Caco-2 (cell line): Measurements from ENCODE around the gene LRRC75B. TPM values are rescaled to one million over a fixed set of nuclear protein-coding genes. Genes with fewer than 3 reads are reported as not detected.

ENCODE experiments used
- BruUV-seq: library from RNA; stranded (reverse); fragments of 400-500 nt; replicated peaks from 2 replicates; lab custom pipeline; 2021; lab: Mats Ljungman, UMichigan
- CTCF ChIA-PET: fragments of 300-600 bp; sonication (Branson Sonifier 250); formaldehyde crosslinking; loops from one replicate; lab custom pipeline; 2022; ENCODE audit warnings: antibody characterized with exemption; lab: Charles Lee
- POLR2A ChIA-PET: fragments of 300-600 bp; sonication (Branson Sonifier 250); formaldehyde crosslinking; loops from one replicate; lab custom pipeline; 2022; ENCODE audit warnings: antibody characterized with exemption; lab: Charles Lee
- DNase-seq, 2 experiments: peaks; one replicate each; pipeline versions ENCODE4 v3.0.0 to v3.0.0-alpha.2; 2020 to 2022
- H3K27me3 ChIP-seq: replicated peaks from 2 replicates; pipeline ENCODE4 v1.6.0; 2011; ENCODE audit warnings: low read length; ENCODE audit not compliant: control insufficient read depth, insufficient read depth
- H3K36me3 ChIP-seq: 2 replicates; pipeline ENCODE4 v1.5.1; 2011; ENCODE audit warnings: low read length; ENCODE audit not compliant: control insufficient read depth, insufficient read depth
- H3K4me1 ChIP-seq: fragments of 250-450 bp; sonication (Bioruptor Pico); 2 replicates; pipeline ENCODE4 v1.5.1; 2020; ENCODE audit warnings: mild to moderate bottlenecking
- H3K4me3 ChIP-seq: 2 replicates; pipeline ENCODE4 v1.5.1; 2011; ENCODE audit warnings: low read depth, mild to moderate bottlenecking, control low read depth, low read length
- H3K9me3 ChIP-seq: fragments of 250-450 bp; sonication (Bioruptor Pico); 2 replicates; pipeline ENCODE4 v1.5.1; 2020; ENCODE audit warnings: mild to moderate bottlenecking, moderate library complexity
- H3K27ac Mint-ChIP-seq: one replicate; pipeline ENCODE4 v1.8.0; 2022; ENCODE audit warnings: mixed read lengths; ENCODE audit not compliant: unreplicated experiment
- H3K27me3 Mint-ChIP-seq: one replicate; pipeline ENCODE4 v1.8.0; 2022; ENCODE audit warnings: mixed read lengths; ENCODE audit not compliant: insufficient read depth, unreplicated experiment
- H3K36me3 Mint-ChIP-seq: one replicate; pipeline ENCODE4 v1.8.0; 2022; ENCODE audit warnings: mild to moderate bottlenecking, mixed read lengths; ENCODE audit not compliant: insufficient read depth, unreplicated experiment
- H3K4me1 Mint-ChIP-seq: one replicate; pipeline ENCODE4 v1.8.0; 2022; ENCODE audit warnings: low read depth, mixed read lengths; ENCODE audit not compliant: unreplicated experiment
- H3K4me3 Mint-ChIP-seq: one replicate; pipeline ENCODE4 v1.8.0; 2022; ENCODE audit warnings: mild to moderate bottlenecking, moderate library complexity, mixed read lengths; ENCODE audit not compliant: unreplicated experiment
- H3K9me3 Mint-ChIP-seq: one replicate; pipeline ENCODE4 v1.8.0; 2022; ENCODE audit warnings: mixed read lengths; ENCODE audit not compliant: unreplicated experiment
- intact Hi-C: fragments of 100-400 bp; cut with micrococcal nuclease; formaldehyde crosslinking; loops from one replicate; pipeline ENCODE4 v1.10.0; 2022; ENCODE audit not compliant: unreplicated experiment
- total RNA-seq: library from RNA; stranded (reverse); gene quantifications from 2 replicates; pipeline ENCODE4 v1.2.3, GENCODE V29; 2022
- TF ChIP-seq, protein P1 (sequence below), 2 experiments: fragments of 200-600 bp in 1 of 2; IDR thresholded peaks; 1 replicate in 1 of 2; 2 replicates in 1 of 2; pipeline versions ENCODE4 v1.5.1 to v1.8.0; 2011 to 2022; ENCODE audit warnings: antibody characterized with exemption in 1 of 2, control low read depth in 1 of 2, inconsistent platforms in 1 of 2, low read depth in 1 of 2, low read length in 1 of 2, mild to moderate bottlenecking in 1 of 2, moderate library complexity in 1 of 2; ENCODE audit not compliant: insufficient read depth in 1 of 2, severe bottlenecking in 1 of 2, unreplicated experiment in 1 of 2

LRRC75B gene
- total RNA-seq, 1 experiment from 2014 or later, result 20.4 TPM

DNA sequence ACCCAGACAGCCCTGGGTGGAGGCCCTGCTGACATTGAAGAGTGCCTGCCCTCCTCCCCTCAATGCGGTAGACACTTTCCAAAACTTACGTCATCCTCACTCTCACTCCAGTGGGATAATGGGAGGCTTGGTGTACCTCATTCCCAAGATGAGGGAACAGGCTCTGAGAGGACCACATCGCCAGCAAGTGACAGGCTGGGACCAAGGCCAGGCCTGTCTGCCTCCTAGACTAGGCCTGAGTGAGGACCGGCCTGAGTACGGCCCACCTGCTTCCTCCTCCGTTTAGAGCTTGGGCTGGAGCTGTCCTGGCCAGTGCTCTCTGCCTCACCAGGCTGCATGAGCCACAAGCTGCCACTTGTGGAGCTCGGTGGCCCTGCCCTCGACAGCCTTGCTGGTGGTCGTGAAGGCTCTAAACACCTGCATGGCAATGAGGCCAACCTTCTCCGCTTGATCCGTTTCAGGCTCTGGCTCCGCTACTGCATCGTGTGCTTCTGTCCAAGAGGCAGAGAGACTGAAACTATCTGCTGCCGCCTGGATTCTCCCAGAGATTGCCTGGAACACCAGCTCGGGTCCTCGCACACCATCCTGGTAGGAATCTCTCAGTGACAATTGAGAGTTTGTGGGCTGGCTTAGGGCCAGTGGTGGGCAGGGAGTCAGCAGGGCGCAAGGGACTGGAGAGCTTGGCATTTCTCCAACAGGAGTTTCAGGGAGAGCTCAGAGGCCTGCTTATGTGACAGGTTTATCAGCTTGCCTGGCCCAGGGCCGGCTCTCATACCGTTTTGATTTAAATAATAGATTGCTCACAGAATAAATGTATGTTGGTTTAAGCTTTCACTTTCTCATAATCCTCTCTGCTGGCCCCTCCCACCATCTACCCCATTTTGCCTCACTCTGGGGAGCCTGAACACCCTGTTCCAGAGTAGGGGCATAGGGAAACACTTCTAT lies 9.4 kb downstream of the LRRC75B start:
- no TSS peak for BruUV-seq
- Mint-ChIP-seq H3K27ac (no peak overlapping the region), H3K9me3 (no peaks in the 10 kb centered on the region), H3K4me3 (no peak overlapping the region), H3K27me3 (no peaks in the 10 kb centered on the region), H3K4me1 (peaks cover 29% of the 10 kb centered on the region), H3K36me3 (peaks cover 31% of the 10 kb centered on the region)
- intact Hi-C loops, result no loop called here
- Histone ChIP-seq H3K9me3 (no peaks in the 10 kb centered on the region), H3K27me3 (no peaks in the 10 kb centered on the region), H3K4me1 (peaks cover 21% of the 10 kb centered on the region), H3K36me3 (no peaks in the 10 kb centered on the region; the same call in 1 of the 2 replicates), H3K4me3 (no peak overlapping the region)
- CTCF ChIA-PET, result interaction anchor here (1.2 kb wide), 1 partner anchor 10 kb away, joined by 3 read pairs; no protein-coding TSS in a partner anchor
- TF ChIP-seq, protein P1, sequence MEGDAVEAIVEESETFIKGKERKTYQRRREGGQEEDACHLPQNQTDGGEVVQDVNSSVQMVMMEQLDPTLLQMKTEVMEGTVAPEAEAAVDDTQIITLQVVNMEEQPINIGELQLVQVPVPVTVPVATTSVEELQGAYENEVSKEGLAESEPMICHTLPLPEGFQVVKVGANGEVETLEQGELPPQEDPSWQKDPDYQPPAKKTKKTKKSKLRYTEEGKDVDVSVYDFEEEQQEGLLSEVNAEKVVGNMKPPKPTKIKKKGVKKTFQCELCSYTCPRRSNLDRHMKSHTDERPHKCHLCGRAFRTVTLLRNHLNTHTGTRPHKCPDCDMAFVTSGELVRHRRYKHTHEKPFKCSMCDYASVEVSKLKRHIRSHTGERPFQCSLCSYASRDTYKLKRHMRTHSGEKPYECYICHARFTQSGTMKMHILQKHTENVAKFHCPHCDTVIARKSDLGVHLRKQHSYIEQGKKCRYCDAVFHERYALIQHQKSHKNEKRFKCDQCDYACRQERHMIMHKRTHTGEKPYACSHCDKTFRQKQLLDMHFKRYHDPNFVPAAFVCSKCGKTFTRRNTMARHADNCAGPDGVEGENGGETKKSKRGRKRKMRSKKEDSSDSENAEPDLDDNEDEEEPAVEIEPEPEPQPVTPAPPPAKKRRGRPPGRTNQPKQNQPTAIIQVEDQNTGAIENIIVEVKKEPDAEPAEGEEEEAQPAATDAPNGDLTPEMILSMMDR (IDR thresholded peaks at IDR 0.05; ENCODE audit: insufficient read depth in 1 of 2, low read depth in 1 of 2, low read length in 1 of 2, severe bottlenecking in 1 of 2, unreplicated experiment in 1 of 2), result no peak
- no peak for DNase-seq
- POLR2A ChIA-PET, result no interaction called here

DNA sequence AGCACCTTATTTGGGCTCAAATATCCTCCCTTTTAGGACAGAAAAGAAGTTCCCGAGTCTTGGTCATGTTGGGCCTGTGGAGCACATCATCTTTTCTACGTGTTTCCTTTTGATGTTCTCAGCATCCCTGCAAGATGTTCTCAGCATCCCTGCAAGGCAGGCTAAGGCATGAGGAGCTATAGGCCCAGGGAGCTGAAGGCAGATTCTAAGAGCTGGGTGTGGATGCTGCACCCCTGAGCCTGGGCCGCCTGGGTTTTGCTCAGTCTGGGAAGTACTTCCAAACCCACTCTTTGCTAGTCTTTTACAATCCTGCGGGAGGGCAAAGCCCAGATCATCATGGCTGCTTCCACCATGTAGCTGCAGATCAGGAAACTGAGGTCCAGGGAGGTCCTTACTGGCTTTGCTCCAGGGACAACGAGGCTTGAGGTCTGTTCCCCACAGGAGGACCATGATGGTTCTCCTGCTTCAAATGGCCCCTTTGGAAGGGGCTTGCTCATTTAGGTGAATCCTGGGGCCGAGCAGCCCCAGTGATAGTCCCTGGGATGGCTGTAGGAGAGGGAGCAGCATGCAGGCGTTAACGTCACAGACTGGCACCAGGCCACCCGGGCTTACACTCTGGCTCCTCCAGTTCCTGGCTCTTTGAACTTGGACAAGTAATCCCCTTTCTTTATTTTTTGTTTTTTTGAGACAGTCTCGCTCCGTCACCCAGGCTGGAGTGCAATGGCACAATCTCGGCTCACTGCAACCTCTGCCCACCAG lies 10.6 kb downstream of the LRRC75B start:
- intact Hi-C loops, result no loop called here
- POLR2A ChIA-PET, result interaction anchor here (0.6 kb wide), 1 partner anchor 143 kb away, joined by 7 read pairs; no protein-coding TSS in a partner anchor
- BruUV-seq, result no TSS peak
- Histone ChIP-seq H3K9me3 (no peaks in the 10 kb centered on the region), H3K27me3 (no peaks in the 10 kb centered on the region), H3K36me3 (no peaks in the 10 kb centered on the region), H3K4me1 (peaks cover 33% of the 10 kb centered on the region), H3K4me3 (no peak overlapping the region)
- DNase-seq, result no peak
- peaks cover 44% of the 10 kb centered on the region for H3K36me3 Mint-ChIP-seq
- TF ChIP-seq, protein P1 (IDR thresholded peaks at IDR 0.05; ENCODE audit: insufficient read depth in 1 of 2, low read depth in 1 of 2, low read length in 1 of 2, severe bottlenecking in 1 of 2, unreplicated experiment in 1 of 2), result no peak
- H3K4me3 Mint-ChIP-seq, result no peak overlapping the region
- no peak overlapping the region for H3K27ac Mint-ChIP-seq
- H3K27me3 Mint-ChIP-seq, result no peaks in the 10 kb centered on the region
- H3K4me1 Mint-ChIP-seq, result peaks cover 36% of the 10 kb centered on the region
- H3K9me3 Mint-ChIP-seq, result no peaks in the 10 kb centered on the region
- CTCF ChIA-PET, result interaction anchor here (0.6 kb wide), 1 partner anchor 234 kb away, joined by 4 read pairs; no protein-coding TSS in a partner anchor

DNA sequence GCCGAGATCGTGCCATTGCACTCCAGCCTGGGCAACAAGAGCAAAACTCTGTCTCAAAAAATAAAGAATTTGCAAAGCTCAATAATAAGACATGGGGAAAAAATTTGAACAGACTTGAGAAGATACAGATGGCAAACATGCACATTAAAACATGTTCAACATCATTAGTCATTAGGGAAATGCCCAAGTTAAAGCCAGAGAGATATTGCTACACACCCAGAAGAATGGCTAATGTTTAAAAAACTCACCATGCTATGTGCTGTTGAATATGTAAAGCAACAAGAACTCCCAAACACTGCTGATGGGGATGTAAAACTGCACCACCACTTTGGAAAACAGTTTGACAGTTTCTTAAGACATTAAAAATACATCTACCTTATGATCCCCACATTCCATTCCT lies 12.6 kb downstream of the LRRC75B start:
- peaks cover 43% of the 10 kb centered on the region for H3K4me1 ChIP-seq
- CTCF ChIA-PET, result no interaction called here
- H3K4me3 ChIP-seq, result no peak overlapping the region
- Mint-ChIP-seq H3K27ac (no peak overlapping the region), H3K4me1 (peaks cover 44% of the 10 kb centered on the region), H3K4me3 (no peak overlapping the region), H3K36me3 (peaks cover 62% of the 10 kb centered on the region), H3K27me3 (no peaks in the 10 kb centered on the region), H3K9me3 (no peaks in the 10 kb centered on the region)
- intact Hi-C loops, result no loop called here
- no peak for DNase-seq
- POLR2A ChIA-PET, result no interaction called here
- no TSS peak for BruUV-seq
- H3K36me3 ChIP-seq, result no peaks in the 10 kb centered on the region
- TF ChIP-seq, protein P1 (IDR thresholded peaks at IDR 0.05; ENCODE audit: insufficient read depth in 1 of 2, low read depth in 1 of 2, low read length in 1 of 2, severe bottlenecking in 1 of 2, unreplicated experiment in 1 of 2), result no peak
- no peaks in the 10 kb centered on the region for H3K27me3 ChIP-seq
- no peaks in the 10 kb centered on the region for H3K9me3 ChIP-seq
